ENCODE measurements around the gene KRT7.

- TF ChIP-seq EZH2 (IDR thresholded peaks at IDR 0.05; ENCODE audit: low read depth), result no peak
- TF ChIP-seq, protein P1, sequence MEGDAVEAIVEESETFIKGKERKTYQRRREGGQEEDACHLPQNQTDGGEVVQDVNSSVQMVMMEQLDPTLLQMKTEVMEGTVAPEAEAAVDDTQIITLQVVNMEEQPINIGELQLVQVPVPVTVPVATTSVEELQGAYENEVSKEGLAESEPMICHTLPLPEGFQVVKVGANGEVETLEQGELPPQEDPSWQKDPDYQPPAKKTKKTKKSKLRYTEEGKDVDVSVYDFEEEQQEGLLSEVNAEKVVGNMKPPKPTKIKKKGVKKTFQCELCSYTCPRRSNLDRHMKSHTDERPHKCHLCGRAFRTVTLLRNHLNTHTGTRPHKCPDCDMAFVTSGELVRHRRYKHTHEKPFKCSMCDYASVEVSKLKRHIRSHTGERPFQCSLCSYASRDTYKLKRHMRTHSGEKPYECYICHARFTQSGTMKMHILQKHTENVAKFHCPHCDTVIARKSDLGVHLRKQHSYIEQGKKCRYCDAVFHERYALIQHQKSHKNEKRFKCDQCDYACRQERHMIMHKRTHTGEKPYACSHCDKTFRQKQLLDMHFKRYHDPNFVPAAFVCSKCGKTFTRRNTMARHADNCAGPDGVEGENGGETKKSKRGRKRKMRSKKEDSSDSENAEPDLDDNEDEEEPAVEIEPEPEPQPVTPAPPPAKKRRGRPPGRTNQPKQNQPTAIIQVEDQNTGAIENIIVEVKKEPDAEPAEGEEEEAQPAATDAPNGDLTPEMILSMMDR (conservative IDR thresholded peaks at IDR 0.05), result no peak
Measured at GRCh38 chr12:52202361-52203078, 30.5 kb upstream of the KRT7 start.
